Ishikawa (cell line): Measurements from ENCODE around the gene COMMD6.

ENCODE experiments used
- CEBPB ChIP-seq: IDR thresholded peaks from 2 replicates; pipeline ENCODE4 v1.6.1; 2012
- CREB1 ChIP-seq: IDR thresholded peaks from 2 replicates; pipeline ENCODE4 v1.6.1; 2012; ENCODE audit warnings: low read depth
- EGR1 ChIP-seq: IDR thresholded peaks from 2 replicates; pipeline ENCODE4 v1.6.1; 2012
- EP300 ChIP-seq: IDR thresholded peaks from 2 replicates; pipeline ENCODE4 v1.6.1; 2012; ENCODE audit warnings: borderline replicate concordance
- FOXM1 ChIP-seq: IDR thresholded peaks from 2 replicates; pipeline ENCODE4 v1.6.1; 2012; ENCODE audit warnings: low read depth, borderline replicate concordance
- NFIC ChIP-seq: IDR thresholded peaks from 2 replicates; pipeline ENCODE4 v1.6.1; 2012
- RAD21 ChIP-seq: IDR thresholded peaks from 2 replicates; pipeline ENCODE4 v1.6.1; 2012; ENCODE audit warnings: low read depth
- REST ChIP-seq: IDR thresholded peaks from 2 replicates; pipeline ENCODE4 v1.6.1; 2012; ENCODE audit warnings: low read depth, mild to moderate bottlenecking
- TAF1 ChIP-seq: IDR thresholded peaks from 2 replicates; pipeline ENCODE4 v1.6.1; 2012; ENCODE audit warnings: low read depth, mild to moderate bottlenecking
- TCF12 ChIP-seq: IDR thresholded peaks from 2 replicates; pipeline ENCODE4 v1.6.1; 2012; ENCODE audit warnings: low read depth
- TEAD4 ChIP-seq: IDR thresholded peaks from 2 replicates; pipeline ENCODE4 v1.6.1; 2012
- USF1 ChIP-seq: IDR thresholded peaks from 2 replicates; pipeline ENCODE4 v1.6.1; 2012
- YY1 ChIP-seq: IDR thresholded peaks from 2 replicates; pipeline ENCODE4 v1.6.1; 2012; ENCODE audit warnings: low read depth
- ZBTB7A ChIP-seq: IDR thresholded peaks from 2 replicates; pipeline ENCODE4 v1.6.1; 2012; ENCODE audit warnings: low read depth
- TF ChIP-seq, protein P1 (sequence below): IDR thresholded peaks from 2 replicates; pipeline ENCODE4 v1.6.1; 2012

COMMD6 gene

DNA sequence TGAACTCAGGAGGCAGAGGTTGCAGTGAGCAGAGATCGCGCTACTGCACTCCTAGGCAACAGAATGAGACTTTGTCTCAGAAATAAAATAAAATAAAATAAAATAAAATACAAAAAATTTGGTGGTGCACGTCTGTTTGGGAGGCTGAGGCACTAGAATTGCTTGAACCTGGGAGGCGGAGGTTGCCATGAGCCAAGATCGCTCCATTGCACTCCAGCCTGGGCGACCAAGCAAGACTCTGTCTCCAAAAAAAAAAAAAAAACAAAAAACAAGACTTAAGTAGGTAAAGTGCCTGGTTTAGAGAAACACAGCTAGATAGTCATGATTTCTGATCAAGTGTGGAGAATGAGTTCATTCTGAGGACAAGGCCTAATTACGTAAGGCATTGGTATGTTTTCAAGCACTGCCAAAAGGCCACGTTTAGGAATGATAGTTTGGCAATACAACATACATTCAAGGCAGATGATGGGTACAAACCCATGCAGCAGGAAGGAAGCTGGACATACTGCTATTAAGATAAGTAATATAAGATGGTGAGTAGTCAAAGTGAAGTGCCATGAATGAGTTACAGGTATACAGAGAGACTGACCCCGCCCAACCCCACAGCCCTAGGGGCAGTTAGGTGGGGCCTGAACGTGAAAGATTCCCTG lies 7.2 kb upstream of the COMMD6 start:
- no peak for TF ChIP-seq TEAD4
- peak; percentile 17; the same call in 1 of the 2 replicates for TF ChIP-seq CEBPB
- TF ChIP-seq, protein P1, sequence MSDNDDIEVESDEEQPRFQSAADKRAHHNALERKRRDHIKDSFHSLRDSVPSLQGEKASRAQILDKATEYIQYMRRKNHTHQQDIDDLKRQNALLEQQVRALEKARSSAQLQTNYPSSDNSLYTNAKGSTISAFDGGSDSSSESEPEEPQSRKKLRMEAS, result no peak

DNA sequence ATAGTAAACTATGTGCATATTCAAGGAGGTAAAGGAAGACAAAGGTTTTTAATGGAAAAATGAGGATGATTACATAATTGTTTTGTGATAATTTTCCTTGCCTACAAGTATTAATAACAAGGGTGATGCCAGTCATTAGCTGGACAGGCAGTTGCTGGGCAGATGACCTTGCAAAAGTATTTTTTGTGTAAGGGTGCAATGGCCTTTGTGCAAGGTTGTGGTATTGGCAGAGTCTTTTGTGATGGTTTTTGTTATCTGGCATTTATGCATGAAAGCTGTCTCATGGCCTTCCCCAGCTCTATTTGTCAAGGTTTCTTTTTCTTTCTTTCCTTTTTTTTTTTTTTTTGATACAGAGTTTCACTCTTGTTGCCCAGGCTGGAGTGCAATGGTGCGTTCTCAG lies 4.3 kb upstream of the COMMD6 start:
- TF ChIP-seq EP300, result no peak
- TF ChIP-seq TAF1, result no peak
- TF ChIP-seq USF1, result no peak

DNA sequence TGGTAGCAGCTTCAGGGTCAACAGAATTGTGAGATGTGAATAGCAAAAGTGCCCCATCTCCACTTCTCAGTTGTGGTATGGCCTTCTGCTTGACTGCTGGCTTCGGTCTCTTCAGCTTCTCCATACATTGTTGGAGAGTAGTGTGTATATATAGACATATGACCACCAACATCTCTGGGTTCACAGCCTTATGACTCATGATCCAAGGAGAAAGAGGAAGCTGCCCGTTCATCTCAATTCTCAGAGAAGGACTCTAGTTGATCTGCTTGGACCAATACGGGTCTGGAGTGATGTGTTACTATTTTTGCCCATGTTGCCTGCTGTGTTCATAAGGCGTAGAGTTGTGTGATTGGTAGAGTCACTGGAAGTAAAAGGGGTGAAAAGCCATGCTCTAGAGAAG lies 3.6 kb upstream of the COMMD6 start:
- TF ChIP-seq TEAD4 (no peak), EP300 (no peak), YY1 (no peak), EGR1 (no peak), NFIC (no peak), TAF1 (no peak), CREB1 (no peak), RAD21 (no peak), ZBTB7A (no peak), TCF12 (no peak), CEBPB (no peak), REST (no peak)
- TF ChIP-seq, protein P1, result no peak

GRCh38 chr13:75533861-75534260 lies 3.8 kb downstream of the COMMD6 start:
- TF ChIP-seq EP300 (no peak), RAD21 (no peak), TEAD4 (no peak), NFIC (no peak), REST (no peak), FOXM1 (no peak), CREB1 (no peak), USF1 (no peak), ZBTB7A (no peak), TAF1 (no peak), EGR1 (no peak), CEBPB (no peak), YY1 (no peak), TCF12 (no peak)
- TF ChIP-seq, protein P1, result no peak

DNA sequence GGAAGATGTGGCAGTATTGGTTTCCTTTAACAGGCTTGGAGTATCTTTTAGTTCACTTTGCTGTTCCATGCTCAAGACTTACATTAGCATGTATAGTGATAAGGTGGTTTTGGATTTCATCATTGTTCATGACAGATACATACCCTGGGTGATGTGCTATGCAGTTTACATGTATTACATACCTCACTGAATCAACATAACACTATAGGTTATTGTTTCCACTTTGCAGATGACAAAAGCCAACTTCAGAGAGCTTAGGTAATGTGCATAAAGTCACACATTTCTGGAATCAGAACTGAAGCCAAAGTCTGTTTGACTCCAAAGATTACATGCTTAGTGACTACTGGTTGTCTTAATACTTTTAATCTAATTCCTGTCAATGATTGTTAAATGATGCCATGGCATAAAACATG lies 7.1 kb downstream of the COMMD6 start:
- no peak for TF ChIP-seq TEAD4
- no peak for TF ChIP-seq TAF1
- TF ChIP-seq EGR1, result no peak
- TF ChIP-seq FOXM1, result no peak
- no peak for TF ChIP-seq ZBTB7A
- no peak for TF ChIP-seq RAD21

- no peak for TF ChIP-seq CREB1
- TF ChIP-seq REST, result no peak
- TF ChIP-seq USF1, result no peak
- TF ChIP-seq EP300, result no peak
- TF ChIP-seq ZBTB7A, result no peak
- TF ChIP-seq CEBPB, result no peak
- TF ChIP-seq EGR1, result no peak
- no peak for TF ChIP-seq FOXM1
- TF ChIP-seq TCF12, result no peak
- TF ChIP-seq TEAD4, result no peak
- TF ChIP-seq YY1, result no peak
- no peak for TF ChIP-seq RAD21
- TF ChIP-seq TAF1, result no peak
- TF ChIP-seq NFIC, result no peak
- TF ChIP-seq, protein P1, result no peak
These were observed 15.7 kb downstream of the COMMD6 start for GRCh38 chr13:75521956-75522355.
